Measurements from ENCODE around the gene NAIF1.

The NAIF1 gene

GRCh38 chr9:128066713-128067644, at the start of gene NAIF1:
Gene NAIF1, minus strand, starts transcription at chr9:128067320. Its CDS starts 219 bp downstream, at chr9:128067101.
- H3K27me3 Mint-ChIP-seq (ENCODE audit: low read depth), result no peaks in the 10 kb centered on the region
- peaks cover 14% of the 10 kb centered on the region for H3K36me3 Mint-ChIP-seq (ENCODE audit: low read depth)
- no peak for TF ChIP-seq CTCF (IDR thresholded peaks at IDR 0.05; ENCODE audit: unreplicated experiment in 3 of 3)
- peak within 1 kb of the TSS; percentile 60 to 78 (median 70) for H3K4me3 Mint-ChIP-seq
- H3K27ac Mint-ChIP-seq, result peak within 1 kb of the TSS; percentile 53 to 88 (median 76)
- peaks cover 25% of the 10 kb centered on the region for H3K4me1 Mint-ChIP-seq
- no peaks in the 10 kb centered on the region for H3K9me3 Mint-ChIP-seq

GRCh38 chr9:128116104-128117083, 49.3 kb upstream of the NAIF1 start:
- peaks cover 4% of the 10 kb centered on the region for H3K27me3 Mint-ChIP-seq (ENCODE audit: low read depth)
- peaks cover 6% of the 10 kb centered on the region for H3K4me1 Mint-ChIP-seq
- H3K27ac Mint-ChIP-seq, result no peak overlapping the region
- H3K4me3 Mint-ChIP-seq, result no peak overlapping the region
- no peaks in the 10 kb centered on the region for H3K9me3 Mint-ChIP-seq
- TF ChIP-seq CTCF (IDR thresholded peaks at IDR 0.05; ENCODE audit: unreplicated experiment in 3 of 3), result no peak
- H3K36me3 Mint-ChIP-seq (ENCODE audit: low read depth), result peaks cover 17% of the 10 kb centered on the region

- H3K27ac Mint-ChIP-seq, result peak overlapping the region in 1 of 3 experiments; percentile 95
Measured at GRCh38 chr9:128115187-128116103, 48.3 kb upstream of the NAIF1 start.

GRCh38 chr9:128114326-128115186, 47.4 kb upstream of the NAIF1 start:
- Mint-ChIP-seq H3K4me1 (peaks cover 15% of the 10 kb centered on the region), H3K36me3 (ENCODE audit: low read depth) (peaks cover 24% of the 10 kb centered on the region), H3K27me3 (ENCODE audit: low read depth) (peaks cover 4% of the 10 kb centered on the region), H3K9me3 (no peaks in the 10 kb centered on the region), H3K27ac (peak overlapping the region in 1 of 3 experiments; percentile 95), H3K4me3 (no peak overlapping the region)
- TF ChIP-seq CTCF (IDR thresholded peaks at IDR 0.05; ENCODE audit: unreplicated experiment in 3 of 3), result no peak

More at GRCh38 chr9:128115187-128116103, 48.3 kb upstream of the NAIF1 start:
- H3K9me3 Mint-ChIP-seq, result no peaks in the 10 kb centered on the region
- no peak for TF ChIP-seq CTCF (IDR thresholded peaks at IDR 0.05; ENCODE audit: unreplicated experiment in 3 of 3)
- H3K27me3 Mint-ChIP-seq (ENCODE audit: low read depth), result peaks cover 4% of the 10 kb centered on the region
- no peak overlapping the region for H3K4me3 Mint-ChIP-seq
- H3K4me1 Mint-ChIP-seq, result peaks cover 11% of the 10 kb centered on the region
- H3K36me3 Mint-ChIP-seq (ENCODE audit: low read depth), result peaks cover 21% of the 10 kb centered on the region
